ENCODE results near the gene AGR2. TPM values are rescaled to one million over a fixed set of nuclear protein-coding genes. Genes with fewer than 3 reads are reported as not detected.

AGR2 gene
- total RNA-seq, 8 experiments from 2014 or later: 0.31 to 0.85 (median 0.54) TPM; not detected in 3

Other genes with a start within 250 kb of the AGR2 start
- gene ANKMY2, start 159.2 kb downstream of the AGR2 start, total RNA-seq: 10 to 100 TPM; 10.6 to 40.7 (median 32.1) TPM
- gene BZW2, start 158.8 kb downstream of the AGR2 start, total RNA-seq: 100 to 1,000 TPM in 6 of 8 experiments, 10 to 100 TPM in 2; 32.3 to 194 (median 111) TPM
- gene TSPAN13, start 51.2 kb downstream of the AGR2 start, total RNA-seq: 10 to 100 TPM in 5 of 8 experiments, 1 to 10 TPM in 1, under 1 TPM in 2; 0.51 to 99.1 (median 67.3) TPM
- gene AGR3, start 77.0 kb upstream of the AGR2 start, total RNA-seq: 1 to 10 TPM in 1 of 8 experiments, not detected in 7; 1.3 TPM